OCI-LY3 (cell line): ENCODE results near the gene NMT1.
A peak's percentile ranks its signal among the peaks of the same experiment; 100 is the strongest.

Experiments used
- H2AFZ ChIP-seq: fragments of 200-600, 300-600 bp; shearing (Covaris generic); 2 replicates; pipeline ENCODE4 v1.6.0; 2014; ENCODE audit warnings: antibody characterized with exemption, low read depth, low read length
- H3K27ac ChIP-seq: fragments of 200-600, 300-600 bp; sonication (generic); 2 replicates; pipeline ENCODE4 v1.5.1; 2014; ENCODE audit warnings: mild to moderate bottlenecking, low read length, moderate library complexity, mixed read lengths
- H3K27me3 ChIP-seq: fragments of 200-600, 300-600 bp; sonication (generic); 2 replicates; pipeline ENCODE4 v1.6.1; 2014; ENCODE audit warnings: low read depth, low read length, mixed read lengths
- H3K36me3 ChIP-seq: fragments of 200-600, 300-600 bp; sonication (generic); replicated peaks from 2 replicates; pipeline ENCODE3; 2014; ENCODE audit warnings: low read depth, low read length, mixed read lengths
- H3K4me1 ChIP-seq: fragments of 300-600, 200-600 bp; sonication (generic); 2 replicates; pipeline ENCODE4 v1.6.1; 2014; ENCODE audit warnings: low read length, mixed read lengths
- H3K4me2 ChIP-seq: fragments of 200-600, 300-600 bp; sonication (generic); 2 replicates; pipeline ENCODE4 v1.6.1; 2014; ENCODE audit warnings: low read length, mixed read lengths
- H3K4me3 ChIP-seq: fragments of 300-600, 200-600 bp; sonication (generic); 2 replicates; pipeline ENCODE4 v1.5.1; 2014; ENCODE audit warnings: antibody characterized with exemption, mild to moderate bottlenecking, low read length, moderate library complexity
- H3K79me2 ChIP-seq: fragments of 300-600, 200-600 bp; shearing (Covaris generic); 2 replicates; pipeline ENCODE4 v1.6.1; 2014; ENCODE audit warnings: mild to moderate bottlenecking, low read length, mixed read lengths
- H3K9ac ChIP-seq: fragments of 300-600, 200-600 bp; shearing (Covaris generic); 2 replicates; pipeline ENCODE4 v1.6.0; 2014; ENCODE audit warnings: mild to moderate bottlenecking, low read length, moderate library complexity
- H3K9me3 ChIP-seq: fragments of 200-600, 300-600 bp; shearing (Covaris generic); 2 replicates; pipeline ENCODE4 v1.6.1; 2014; ENCODE audit warnings: low read length, mixed read lengths; ENCODE audit not compliant: insufficient read depth
- H4K20me1 ChIP-seq: fragments of 200-600, 300-600 bp; sonication (generic); 2 replicates; pipeline ENCODE4 v1.6.1; 2016; ENCODE audit warnings: low read length, mixed read lengths; ENCODE audit not compliant: insufficient read depth
- EZH2phosphoT487 ChIP-seq: fragments of 200-600 bp; shearing (Covaris generic); IDR thresholded peaks from 2 replicates; pipeline ENCODE4 v1.6.1; 2018; ENCODE audit warnings: antibody characterized with exemption, mixed run types, low read depth
- TF ChIP-seq, protein P1 (sequence below): fragments of 200-600, 300-600 bp; sonication (generic); IDR thresholded peaks from 2 replicates; pipeline ENCODE4 v1.5.1; 2014; ENCODE audit warnings: antibody characterized with exemption, low read length, low read depth

NMT1 gene

DNA sequence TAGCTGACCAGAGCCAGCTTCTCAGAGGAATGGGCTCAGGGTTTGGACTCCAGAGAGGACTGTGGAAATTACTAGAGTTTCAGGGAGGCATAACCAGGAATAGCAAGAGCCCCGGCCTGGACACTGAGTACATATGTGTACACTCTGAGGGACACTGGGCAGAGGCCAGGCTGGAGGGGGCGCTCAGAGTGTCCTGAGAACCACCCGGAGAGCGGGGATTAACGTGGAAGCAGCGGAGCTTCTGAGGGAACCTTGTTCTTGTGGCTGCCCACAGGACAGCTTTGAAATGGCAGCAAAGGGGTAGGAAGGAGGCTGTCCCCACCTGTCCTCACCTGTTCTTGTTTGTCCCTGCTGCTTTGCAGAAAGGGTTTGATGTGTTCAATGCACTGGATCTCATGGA, 43.4 kb downstream of the NMT1 start:
- H3K4me2 ChIP-seq = no peak overlapping the region
- H3K36me3 ChIP-seq = peaks cover 72% of the 10 kb centered on the region
- H3K9me3 ChIP-seq = no peaks in the 10 kb centered on the region
- H3K27ac ChIP-seq = no peak overlapping the region
- no peaks in the 10 kb centered on the region for H3K4me1 ChIP-seq
- H3K79me2 ChIP-seq = no peaks in the 10 kb centered on the region
- H2AFZ ChIP-seq = no peak overlapping the region
- H3K9ac ChIP-seq = no peak overlapping the region
- H4K20me1 ChIP-seq = no peaks in the 10 kb centered on the region
- TF ChIP-seq, protein P1, sequence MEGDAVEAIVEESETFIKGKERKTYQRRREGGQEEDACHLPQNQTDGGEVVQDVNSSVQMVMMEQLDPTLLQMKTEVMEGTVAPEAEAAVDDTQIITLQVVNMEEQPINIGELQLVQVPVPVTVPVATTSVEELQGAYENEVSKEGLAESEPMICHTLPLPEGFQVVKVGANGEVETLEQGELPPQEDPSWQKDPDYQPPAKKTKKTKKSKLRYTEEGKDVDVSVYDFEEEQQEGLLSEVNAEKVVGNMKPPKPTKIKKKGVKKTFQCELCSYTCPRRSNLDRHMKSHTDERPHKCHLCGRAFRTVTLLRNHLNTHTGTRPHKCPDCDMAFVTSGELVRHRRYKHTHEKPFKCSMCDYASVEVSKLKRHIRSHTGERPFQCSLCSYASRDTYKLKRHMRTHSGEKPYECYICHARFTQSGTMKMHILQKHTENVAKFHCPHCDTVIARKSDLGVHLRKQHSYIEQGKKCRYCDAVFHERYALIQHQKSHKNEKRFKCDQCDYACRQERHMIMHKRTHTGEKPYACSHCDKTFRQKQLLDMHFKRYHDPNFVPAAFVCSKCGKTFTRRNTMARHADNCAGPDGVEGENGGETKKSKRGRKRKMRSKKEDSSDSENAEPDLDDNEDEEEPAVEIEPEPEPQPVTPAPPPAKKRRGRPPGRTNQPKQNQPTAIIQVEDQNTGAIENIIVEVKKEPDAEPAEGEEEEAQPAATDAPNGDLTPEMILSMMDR = no peak
- no peak for TF ChIP-seq EZH2phosphoT487
- H3K27me3 ChIP-seq = no peaks in the 10 kb centered on the region
- H3K4me3 ChIP-seq = no peak overlapping the region

DNA sequence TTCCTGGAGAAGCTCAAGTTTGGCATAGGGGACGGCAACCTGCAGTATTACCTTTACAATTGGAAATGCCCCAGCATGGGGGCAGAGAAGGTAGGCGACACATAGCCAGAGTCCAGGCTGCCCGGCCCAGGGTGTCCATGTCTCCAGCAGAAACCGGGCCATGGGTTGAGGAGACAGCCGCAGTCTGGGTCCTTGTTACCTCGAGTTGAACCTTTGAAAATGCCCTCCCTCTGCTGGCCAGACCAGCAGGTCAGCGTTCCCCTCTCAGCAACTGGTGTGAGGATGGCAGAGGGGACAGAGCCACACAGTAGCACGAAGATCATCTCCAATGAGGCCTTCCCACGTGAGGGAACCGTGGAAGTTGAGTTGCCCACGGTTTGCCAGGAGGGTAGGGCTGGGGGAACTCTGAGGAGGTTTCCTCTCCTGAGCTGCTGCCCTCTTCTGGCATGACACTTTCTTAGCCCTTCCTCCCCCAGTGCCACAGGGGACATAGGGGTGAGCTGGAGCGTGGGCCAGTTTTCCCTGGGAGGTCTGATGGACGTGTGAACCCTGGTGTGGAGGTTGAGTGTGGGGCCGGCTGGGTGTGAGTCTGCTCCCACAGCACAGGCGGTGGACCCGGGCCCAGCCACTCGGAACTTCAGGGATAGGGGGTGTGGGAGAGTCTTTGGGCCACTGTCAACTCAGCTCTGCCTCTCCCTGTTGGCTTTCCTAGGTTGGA, 43.9 kb downstream of the NMT1 start:
- Histone ChIP-seq H3K36me3 (peaks cover 68% of the 10 kb centered on the region), H3K4me3 (no peak overlapping the region), H3K4me2 (no peak overlapping the region), H3K79me2 (no peaks in the 10 kb centered on the region), H3K27me3 (no peaks in the 10 kb centered on the region), H3K27ac (no peak overlapping the region), H3K9me3 (no peaks in the 10 kb centered on the region), H3K9ac (no peak overlapping the region), H2AFZ (no peak overlapping the region), H3K4me1 (no peaks in the 10 kb centered on the region), H4K20me1 (no peaks in the 10 kb centered on the region)
- no peak for TF ChIP-seq EZH2phosphoT487
- TF ChIP-seq, protein P1 = 0 out of 2 replicates have a peak, but pooled peaks have one; percentile 5

DNA sequence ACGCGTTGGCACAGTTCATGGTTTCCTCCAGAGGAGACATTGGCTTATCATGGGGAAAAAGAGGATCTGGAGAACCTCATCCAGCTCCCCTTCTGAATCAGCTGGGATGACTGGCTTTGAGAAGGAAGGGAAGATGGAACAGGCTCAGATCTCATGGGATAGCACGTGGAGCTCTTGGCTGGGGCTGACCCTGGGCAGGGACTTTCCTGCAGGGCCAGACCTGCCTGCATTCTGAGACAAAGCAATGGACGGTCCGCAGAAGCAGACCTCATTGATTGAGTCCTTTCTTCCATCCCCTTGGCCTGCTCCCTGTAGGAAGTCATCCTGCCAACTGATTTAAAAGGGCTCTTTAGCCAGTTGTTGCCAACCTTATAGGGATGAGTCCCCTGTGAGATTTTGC, 45.0 kb downstream of the NMT1 start:
- Histone ChIP-seq H3K4me1 (no peaks in the 10 kb centered on the region), H3K9ac (no peak overlapping the region), H2AFZ (no peak overlapping the region), H3K4me2 (no peak overlapping the region), H3K27ac (no peak overlapping the region), H3K36me3 (peaks cover 68% of the 10 kb centered on the region), H3K79me2 (no peaks in the 10 kb centered on the region), H3K9me3 (no peaks in the 10 kb centered on the region), H3K4me3 (no peak overlapping the region), H3K27me3 (no peaks in the 10 kb centered on the region), H4K20me1 (no peaks in the 10 kb centered on the region)
- TF ChIP-seq EZH2phosphoT487 = no peak
- TF ChIP-seq, protein P1 = no peak

DNA sequence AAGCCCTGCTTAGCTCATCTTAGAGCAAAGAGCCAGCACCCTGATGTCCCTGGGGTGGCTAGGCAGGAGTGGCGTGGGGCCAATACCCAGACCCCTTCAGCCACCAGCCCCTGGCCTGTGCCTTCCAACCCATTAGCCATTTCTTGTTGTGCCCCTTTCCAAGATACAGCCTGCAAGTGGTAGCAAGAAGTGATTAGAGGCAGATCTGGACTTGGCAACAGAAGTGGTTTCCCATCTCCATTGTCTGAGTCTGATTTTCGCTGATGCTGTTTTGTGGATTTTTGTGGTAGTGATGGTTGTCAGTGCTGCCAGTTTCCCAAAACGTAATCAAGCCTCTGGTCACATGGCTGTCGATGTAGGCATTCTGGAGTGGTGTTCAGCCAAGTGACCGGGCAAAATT, 45.5 kb downstream of the NMT1 start:
- peaks cover 1% of the 10 kb centered on the region; the same call in 1 of the 2 replicates for H3K4me1 ChIP-seq
- no peak overlapping the region for H3K27ac ChIP-seq
- no peaks in the 10 kb centered on the region for H3K27me3 ChIP-seq
- H4K20me1 ChIP-seq = no peaks in the 10 kb centered on the region
- H3K9ac ChIP-seq = no peak overlapping the region
- no peaks in the 10 kb centered on the region for H3K79me2 ChIP-seq
- H3K4me3 ChIP-seq = no peak overlapping the region
- TF ChIP-seq, protein P1 = no peak
- TF ChIP-seq EZH2phosphoT487 = no peak
- no peaks in the 10 kb centered on the region for H3K9me3 ChIP-seq
- peaks cover 66% of the 10 kb centered on the region for H3K36me3 ChIP-seq
- no peak overlapping the region for H2AFZ ChIP-seq
- H3K4me2 ChIP-seq = no peak overlapping the region
